ENCODE results near the gene MAP7D1.

Gene MAP7D1

GRCh38 chr1:36126797-36127500 is 29.0 kb upstream of the MAP7D1 start:
- no peak overlapping the region for H3K4me3 ChIP-seq (ENCODE audit: low read depth, low read length)
- TF ChIP-seq, protein P1, sequence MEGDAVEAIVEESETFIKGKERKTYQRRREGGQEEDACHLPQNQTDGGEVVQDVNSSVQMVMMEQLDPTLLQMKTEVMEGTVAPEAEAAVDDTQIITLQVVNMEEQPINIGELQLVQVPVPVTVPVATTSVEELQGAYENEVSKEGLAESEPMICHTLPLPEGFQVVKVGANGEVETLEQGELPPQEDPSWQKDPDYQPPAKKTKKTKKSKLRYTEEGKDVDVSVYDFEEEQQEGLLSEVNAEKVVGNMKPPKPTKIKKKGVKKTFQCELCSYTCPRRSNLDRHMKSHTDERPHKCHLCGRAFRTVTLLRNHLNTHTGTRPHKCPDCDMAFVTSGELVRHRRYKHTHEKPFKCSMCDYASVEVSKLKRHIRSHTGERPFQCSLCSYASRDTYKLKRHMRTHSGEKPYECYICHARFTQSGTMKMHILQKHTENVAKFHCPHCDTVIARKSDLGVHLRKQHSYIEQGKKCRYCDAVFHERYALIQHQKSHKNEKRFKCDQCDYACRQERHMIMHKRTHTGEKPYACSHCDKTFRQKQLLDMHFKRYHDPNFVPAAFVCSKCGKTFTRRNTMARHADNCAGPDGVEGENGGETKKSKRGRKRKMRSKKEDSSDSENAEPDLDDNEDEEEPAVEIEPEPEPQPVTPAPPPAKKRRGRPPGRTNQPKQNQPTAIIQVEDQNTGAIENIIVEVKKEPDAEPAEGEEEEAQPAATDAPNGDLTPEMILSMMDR (IDR thresholded peaks at IDR 0.05; ENCODE audit: borderline replicate concordance, insufficient read depth, low read depth, low read length) = no peak

DNA sequence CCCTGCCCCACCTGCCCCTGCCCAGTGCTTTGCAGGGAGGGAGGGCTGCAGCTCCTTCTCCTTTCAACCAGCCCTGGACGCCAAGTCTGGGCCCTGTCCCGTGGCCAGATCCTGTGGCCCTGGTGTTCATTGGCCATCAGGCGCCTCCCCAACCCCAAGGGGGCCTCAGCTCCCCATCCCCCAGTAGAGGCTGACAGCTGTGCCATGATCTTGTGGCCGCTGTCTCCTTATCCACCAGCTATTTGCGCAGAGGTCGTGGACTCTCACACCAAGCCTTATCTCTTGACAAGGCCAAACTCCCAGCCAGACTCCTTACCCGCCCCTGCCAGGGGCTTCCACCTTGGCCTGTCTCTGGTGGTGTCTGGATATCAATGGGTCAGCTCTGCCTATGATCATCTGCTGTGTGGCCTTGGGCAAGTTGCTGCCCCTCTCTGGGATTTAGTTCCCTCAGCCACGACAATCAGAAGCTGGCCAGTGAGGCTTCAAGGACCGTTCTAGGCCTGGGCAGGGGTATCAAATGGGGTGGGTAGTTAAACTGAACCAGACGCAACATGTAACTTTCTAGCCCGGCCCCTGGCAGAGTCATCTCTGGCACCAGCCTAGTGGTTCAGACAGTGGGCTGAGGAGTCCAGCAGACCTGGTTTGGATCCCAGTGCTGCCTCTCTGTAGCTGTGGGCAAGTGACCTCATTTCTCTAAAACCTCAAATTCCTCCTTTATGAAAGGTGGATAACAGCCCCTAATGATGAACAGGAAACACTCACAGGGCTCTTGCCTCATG is 27.6 kb upstream of the MAP7D1 start:
- TF ChIP-seq, protein P1 (IDR thresholded peaks at IDR 0.05; ENCODE audit: borderline replicate concordance, insufficient read depth, low read depth, low read length) = no peak
- H3K4me3 ChIP-seq (ENCODE audit: low read depth, low read length) = no peak overlapping the region

- TF ChIP-seq, protein P1 (IDR thresholded peaks at IDR 0.05; ENCODE audit: borderline replicate concordance, insufficient read depth, low read depth, low read length) = no peak
- H3K4me3 ChIP-seq (ENCODE audit: low read depth, low read length) = no peak overlapping the region
Measured at GRCh38 chr1:36128905-36129206, 27.1 kb upstream of the MAP7D1 start.

- TF ChIP-seq, protein P1 (IDR thresholded peaks at IDR 0.05; ENCODE audit: borderline replicate concordance, insufficient read depth, low read depth, low read length) = no peak
- H3K4me3 ChIP-seq (ENCODE audit: low read depth, low read length) = no peak overlapping the region
Measured at GRCh38 chr1:36132029-36132428, 23.9 kb upstream of the MAP7D1 start.

GRCh38 chr1:36133484-36133883 is 22.5 kb upstream of the MAP7D1 start:
- H3K4me3 ChIP-seq (ENCODE audit: low read depth, low read length) = no peak overlapping the region
- TF ChIP-seq, protein P1 (IDR thresholded peaks at IDR 0.05; ENCODE audit: borderline replicate concordance, insufficient read depth, low read depth, low read length) = no peak

GRCh38 chr1:36134031-36134430 is 21.9 kb upstream of the MAP7D1 start:
- H3K4me3 ChIP-seq (ENCODE audit: low read depth, low read length) = no peak overlapping the region
- TF ChIP-seq, protein P1 (IDR thresholded peaks at IDR 0.05; ENCODE audit: borderline replicate concordance, insufficient read depth, low read depth, low read length) = no peak

Data from GM12875 (cell line).